MM.1S (cell line): ENCODE results near the gene DFFA.

Experiments used
- DNase-seq: peaks from one replicate; pipeline ENCODE4 v3.0.0-alpha.2; 2015
- H2AFZ ChIP-seq: fragments of 300-600 bp; sonication (generic); 2 replicates; pipeline ENCODE4 v1.6.0; 2016; ENCODE audit warnings: antibody characterized with exemption, low read length
- H3F3A ChIP-seq: fragments of 300-600 bp; sonication (generic); 2 replicates; pipeline ENCODE4 v1.6.1; 2016; ENCODE audit warnings: mild to moderate bottlenecking, antibody characterized with exemption, low read length, moderate library complexity, mixed read lengths; ENCODE audit not compliant: insufficient read depth
- H3K27ac ChIP-seq: fragments of 300-600 bp; sonication (generic); 2 replicates; pipeline ENCODE4 v1.5.1; 2016; ENCODE audit warnings: mild to moderate bottlenecking, low read length
- H3K27me3 ChIP-seq: fragments of 300-600 bp; sonication (generic); replicated peaks from 2 replicates; pipeline ENCODE4 v1.6.0; 2016; ENCODE audit warnings: low read length; ENCODE audit not compliant: insufficient read depth
- H3K36me3 ChIP-seq: fragments of 300-600 bp; sonication (generic); replicated peaks from 2 replicates; pipeline ENCODE4 v1.6.1; 2016; ENCODE audit warnings: mild to moderate bottlenecking, low read length, mixed read lengths; ENCODE audit not compliant: insufficient read depth
- H3K4me1 ChIP-seq: fragments of 300-600 bp; sonication (generic); 2 replicates; pipeline ENCODE4 v1.6.1; 2016; ENCODE audit warnings: low read length, mixed read lengths
- H3K4me2 ChIP-seq: fragments of 300-600 bp; sonication (generic); 2 replicates; pipeline ENCODE4 v1.6.0; 2016; ENCODE audit warnings: low read depth, low read length
- H3K4me3 ChIP-seq: fragments of 300-600 bp; sonication (generic); 2 replicates; pipeline ENCODE4 v1.5.1; 2016; ENCODE audit warnings: low read length, mixed read lengths
- H3K79me2 ChIP-seq: fragments of 300-600 bp; sonication (generic); 2 replicates; pipeline ENCODE4 v1.6.1; 2016; ENCODE audit warnings: mixed run types, low read length, mixed read lengths
- H3K9ac ChIP-seq: fragments of 300-600 bp; sonication (generic); 2 replicates; pipeline ENCODE4 v1.6.1; 2016; ENCODE audit warnings: low read length, mixed read lengths
- H3K9me2 ChIP-seq: fragments of 300-600 bp; sonication (generic); replicated peaks from 2 replicates; pipeline ENCODE4 v1.6.1; 2016; ENCODE audit warnings: mild to moderate bottlenecking, low read length, mixed read lengths; ENCODE audit not compliant: insufficient read depth
- H3K9me3 ChIP-seq: fragments of 300-600 bp; sonication (generic); replicated peaks from 2 replicates; pipeline ENCODE4 v1.6.1; 2016; ENCODE audit warnings: mild to moderate bottlenecking, low read length, mixed read lengths; ENCODE audit not compliant: insufficient read depth
- H4K20me1 ChIP-seq: fragments of 300-600 bp; sonication (generic); 2 replicates; pipeline ENCODE4 v1.6.1; 2016; ENCODE audit warnings: mild to moderate bottlenecking, low read length, moderate library complexity, mixed read lengths; ENCODE audit not compliant: insufficient read depth
- CTCF ChIP-seq: fragments of 300-600 bp; sonication (generic); IDR thresholded peaks from 2 replicates; pipeline ENCODE4 v1.5.1; 2016; ENCODE audit warnings: antibody characterized with exemption, low read length, mixed read lengths
- EZH2 ChIP-seq: fragments of 300-600 bp; sonication (generic); optimal IDR thresholded peaks from 2 replicates; pipeline ENCODE3; 2017; ENCODE audit warnings: low read depth, mild to moderate bottlenecking, antibody characterized with exemption, low read length, mixed read lengths
- EZH2phosphoT487 ChIP-seq: fragments of 300-600 bp; sonication (generic); IDR thresholded peaks from 2 replicates; pipeline ENCODE4 v1.6.1; 2018; ENCODE audit warnings: antibody characterized with exemption, low read length

DFFA gene

DNA sequence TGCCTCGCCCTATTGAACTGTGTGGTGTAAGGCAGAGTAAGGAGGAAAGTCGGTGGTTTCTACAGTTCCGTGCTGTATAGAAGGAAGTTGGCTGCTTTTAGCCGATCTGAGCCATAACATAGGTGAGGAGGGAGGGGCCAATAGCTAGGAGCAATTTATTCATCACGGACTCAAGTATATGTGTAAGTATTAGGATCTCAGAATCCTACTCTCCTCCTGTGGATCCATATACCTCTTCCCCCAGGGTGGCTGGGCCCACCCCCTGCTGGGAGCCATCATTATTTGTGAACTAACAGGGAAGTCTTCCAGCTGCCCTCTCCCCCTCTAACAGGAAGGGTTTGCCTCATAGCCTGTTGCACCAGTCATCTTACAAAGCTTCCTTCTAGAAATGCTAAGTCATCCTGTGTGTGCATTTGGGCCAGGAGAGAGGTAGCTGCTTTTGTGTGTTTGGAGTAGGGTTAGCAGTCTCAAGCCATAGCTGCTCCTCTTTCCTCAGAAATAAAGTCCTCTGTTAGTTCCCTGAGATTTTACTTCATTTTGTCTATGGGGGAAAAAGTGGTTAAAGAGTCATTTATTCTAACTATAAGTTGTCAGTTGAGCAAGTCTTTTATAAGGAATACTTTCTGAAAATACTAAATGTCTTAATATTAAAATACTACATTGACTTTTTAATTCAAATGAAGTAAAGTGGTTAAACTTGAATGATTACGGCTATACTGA lies 57.0 kb downstream of the DFFA start:
- H2AFZ ChIP-seq = no peak overlapping the region
- no peak overlapping the region for H3K4me2 ChIP-seq
- H3K27ac ChIP-seq = no peak overlapping the region
- no peaks in the 10 kb centered on the region for H3F3A ChIP-seq
- no peak overlapping the region for H3K9ac ChIP-seq
- no peaks in the 10 kb centered on the region for H3K79me2 ChIP-seq
- H3K4me3 ChIP-seq = no peak overlapping the region
- TF ChIP-seq EZH2phosphoT487 = no peak
- no peak for TF ChIP-seq CTCF
- TF ChIP-seq EZH2 = no peak
- H3K9me2 ChIP-seq = no peaks in the 10 kb centered on the region
- H3K27me3 ChIP-seq = no peaks in the 10 kb centered on the region
- no peak for DNase-seq
- peaks cover 18% of the 10 kb centered on the region for H3K36me3 ChIP-seq
- H4K20me1 ChIP-seq = no peaks in the 10 kb centered on the region
- H3K4me1 ChIP-seq = no peaks in the 10 kb centered on the region
- H3K9me3 ChIP-seq = no peaks in the 10 kb centered on the region

DNA sequence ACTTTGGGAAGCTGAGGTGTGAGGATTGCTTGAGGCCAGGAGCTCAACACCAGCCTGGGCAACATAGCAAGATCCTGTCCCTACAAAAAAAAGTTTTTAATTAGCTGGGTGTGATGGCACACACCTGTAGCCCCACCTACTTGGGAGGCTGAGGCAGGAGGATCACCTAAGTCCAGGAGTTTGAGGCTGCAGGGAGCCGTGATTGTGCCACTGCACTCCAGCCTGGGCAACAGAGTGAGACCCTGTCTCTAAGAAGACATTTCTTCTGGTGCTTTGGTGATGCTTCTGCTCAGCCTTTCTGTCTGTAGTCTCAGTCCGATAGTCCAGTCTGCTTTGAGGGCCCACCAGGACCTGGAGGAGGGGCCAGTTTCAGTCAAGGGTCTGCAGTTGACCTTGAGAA lies 65.1 kb downstream of the DFFA start:
- Histone ChIP-seq H3K27ac (no peak overlapping the region), H3K79me2 (no peaks in the 10 kb centered on the region), H3K4me2 (no peak overlapping the region), H3K9ac (no peak overlapping the region), H3K9me2 (no peaks in the 10 kb centered on the region), H3F3A (no peaks in the 10 kb centered on the region), H2AFZ (no peak overlapping the region), H3K9me3 (no peaks in the 10 kb centered on the region), H4K20me1 (no peaks in the 10 kb centered on the region), H3K27me3 (no peaks in the 10 kb centered on the region), H3K36me3 (peaks cover 13% of the 10 kb centered on the region), H3K4me1 (no peaks in the 10 kb centered on the region), H3K4me3 (no peak overlapping the region)
- TF ChIP-seq EZH2phosphoT487 (no peak), EZH2 (no peak), CTCF (no peak)
- no peak for DNase-seq
